IMR-90 (cell line): Measurements from ENCODE around the gene DMD.

Experiments
- CEBPB ChIP-seq: IDR thresholded peaks from 2 replicates; pipeline ENCODE4 v1.6.1; 2012; ENCODE audit warnings: low read depth, low read length, improper control_type of control experiment
- CTCF ChIP-seq: conservative IDR thresholded peaks from 2 replicates; pipeline ENCODE4 v1.5.1; 2012; ENCODE audit warnings: mild to moderate bottlenecking, low read depth, low read length, improper control_type of control experiment
- MXI1 ChIP-seq: IDR thresholded peaks from 2 replicates; pipeline ENCODE4 v1.6.1; 2012; ENCODE audit warnings: low read depth, mild to moderate bottlenecking, low read length, moderate library complexity, borderline replicate concordance
- NFE2L2 ChIP-seq: fragments of 150-350 bp; IDR thresholded peaks from 2 replicates; pipeline ENCODE4 v1.6.1; 2016; ENCODE audit warnings: low read depth, mild to moderate bottlenecking, low read length
- POLR2A ChIP-seq: IDR thresholded peaks from 2 replicates; pipeline ENCODE4 v1.6.1; 2012; ENCODE audit warnings: mild to moderate bottlenecking, low read depth, low read length
- USF2 ChIP-seq: fragments of 150-350 bp; IDR thresholded peaks from 2 replicates; pipeline ENCODE4 v1.6.1; 2017; ENCODE audit warnings: mild to moderate bottlenecking, antibody characterized with exemption, low read length, low read depth

GRCh38 chrX:31225819-31226218, 1985.5 kb downstream of the DMD start:
- TF ChIP-seq CTCF (no peak), POLR2A (no peak), USF2 (no peak), NFE2L2 (no peak), MXI1 (no peak), CEBPB (no peak)
